ENCODE data around the gene DOCK2.

DNA sequence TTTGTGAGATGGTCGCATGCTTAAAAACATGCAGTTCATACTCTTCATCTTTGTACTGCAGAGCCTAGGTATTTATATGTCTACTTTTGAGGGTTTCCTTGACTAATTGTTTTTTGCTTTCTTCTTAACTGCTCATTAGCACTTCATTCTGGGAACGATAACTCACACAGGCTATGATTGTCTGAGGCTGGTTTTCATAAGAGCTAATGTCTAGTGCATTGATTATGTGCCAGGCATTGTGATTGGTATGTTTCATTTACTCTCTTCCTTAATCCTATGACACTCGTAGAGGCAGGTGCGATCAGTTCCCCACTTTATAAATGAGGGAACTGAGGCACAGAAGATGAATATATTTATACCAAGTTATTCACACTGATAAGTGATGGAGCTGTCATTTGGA is 249.6 kb downstream of the DOCK2 start:
- TF ChIP-seq, protein P1, sequence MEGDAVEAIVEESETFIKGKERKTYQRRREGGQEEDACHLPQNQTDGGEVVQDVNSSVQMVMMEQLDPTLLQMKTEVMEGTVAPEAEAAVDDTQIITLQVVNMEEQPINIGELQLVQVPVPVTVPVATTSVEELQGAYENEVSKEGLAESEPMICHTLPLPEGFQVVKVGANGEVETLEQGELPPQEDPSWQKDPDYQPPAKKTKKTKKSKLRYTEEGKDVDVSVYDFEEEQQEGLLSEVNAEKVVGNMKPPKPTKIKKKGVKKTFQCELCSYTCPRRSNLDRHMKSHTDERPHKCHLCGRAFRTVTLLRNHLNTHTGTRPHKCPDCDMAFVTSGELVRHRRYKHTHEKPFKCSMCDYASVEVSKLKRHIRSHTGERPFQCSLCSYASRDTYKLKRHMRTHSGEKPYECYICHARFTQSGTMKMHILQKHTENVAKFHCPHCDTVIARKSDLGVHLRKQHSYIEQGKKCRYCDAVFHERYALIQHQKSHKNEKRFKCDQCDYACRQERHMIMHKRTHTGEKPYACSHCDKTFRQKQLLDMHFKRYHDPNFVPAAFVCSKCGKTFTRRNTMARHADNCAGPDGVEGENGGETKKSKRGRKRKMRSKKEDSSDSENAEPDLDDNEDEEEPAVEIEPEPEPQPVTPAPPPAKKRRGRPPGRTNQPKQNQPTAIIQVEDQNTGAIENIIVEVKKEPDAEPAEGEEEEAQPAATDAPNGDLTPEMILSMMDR (IDR thresholded peaks at IDR 0.05; ENCODE audit: low read length) = no peak
- TF ChIP-seq EZH2 (optimal IDR thresholded peaks at IDR 0.05; ENCODE audit: low read depth, low read length) = no peak
- TF ChIP-seq EZH2phosphoT487 (IDR thresholded peaks at IDR 0.05; ENCODE audit: low read length) = no peak

All from MM.1S (cell line).